NB4 (cell line): ENCODE results near the gene LTBP2.

ENCODE experiments used
- CTCF ChIP-seq: IDR thresholded peaks from one replicate; pipeline ENCODE4 v1.5.1; 2012; ENCODE audit warnings: low read depth, low read length
- MAX ChIP-seq: IDR thresholded peaks from 2 replicates; pipeline ENCODE4 v1.6.1; 2011; ENCODE audit warnings: low read depth, low read length
- POLR2A ChIP-seq: IDR thresholded peaks from 2 replicates; pipeline ENCODE4 v1.6.1; 2011; ENCODE audit warnings: mild to moderate bottlenecking; ENCODE audit not compliant: insufficient read length; ENCODE audit errors: extremely low read depth

- TF ChIP-seq CTCF (no peak), POLR2A (no peak), MAX (no peak)
Observed at GRCh38 chr14:74486164-74486563, 125.9 kb downstream of the LTBP2 start.
